CD4-positive, alpha-beta T cell (primary cell): ENCODE results near the gene XG. TPM values are rescaled to one million over a fixed set of nuclear protein-coding genes. Genes with fewer than 3 reads are reported as not detected.
"Not testable (repeated sequence)": the region's sequence is repeated elsewhere in the genome, so short reads cannot be mapped to it uniquely, and the experiment has no call there.

ENCODE experiments used
- ATAC-seq: fragments of 200-7000 bp; cut with Tn5 transposase; one replicate; pipeline ENCODE4 v1.10.0; 2022; ENCODE audit warnings: mild to moderate bottlenecking; ENCODE audit not compliant: poor library complexity
- CTCF ChIA-PET: fragments of 350-600 bp; sonication (Branson Sonifier 250); formaldehyde crosslinking; loops from one replicate; lab custom pipeline; 2021; ENCODE audit warnings: antibody characterized with exemption, inconsistent platforms; lab: Charles Lee
- POLR2A ChIA-PET: fragments of 350-600 bp; sonication (Branson Sonifier 250); formaldehyde crosslinking; loops from one replicate; lab custom pipeline; 2021; ENCODE audit warnings: antibody characterized with exemption, inconsistent platforms; lab: Charles Lee
- DNase-seq, 14 experiments: peaks; one replicate each; pipeline ENCODE4 v3.0.0-alpha.2; 2013 to 2020; ENCODE audit warnings: mixed read lengths in 2 of 14
- H3K27ac ChIP-seq, 2 donors: one replicate each; pipeline versions ENCODE4 v1.5.1 to v1.7.0; 2013; ENCODE audit warnings: low read length in 2 of 2, low read depth in 1 of 2, mild to moderate bottlenecking in 1 of 2
- H3K27me3 ChIP-seq, 2 experiments: 1 replicate in 1 of 2; 2 replicates in 1 of 2; pipeline versions ENCODE4 v1.6.1 to v1.7.0; 2013; ENCODE audit warnings: low read length in 2 of 2, control low read depth in 1 of 2, mild to moderate bottlenecking in 1 of 2, moderate library complexity in 1 of 2; ENCODE audit not compliant: insufficient read depth in 2 of 2, control insufficient read depth in 1 of 2
- H3K36me3 ChIP-seq: one replicate; pipeline ENCODE4 v1.6.1; 2013; ENCODE audit warnings: low read length, control low read depth; ENCODE audit not compliant: insufficient read depth
- H3K4me1 ChIP-seq: one replicate; pipeline ENCODE4 v1.6.1; 2013; ENCODE audit warnings: low read length, control low read depth; ENCODE audit not compliant: insufficient read depth
- H3K4me3 ChIP-seq: one replicate; pipeline ENCODE4 v1.5.1; 2013; ENCODE audit warnings: mild to moderate bottlenecking, low read length, moderate library complexity
- H3K9me3 ChIP-seq, 2 experiments: 1 replicate in 1 of 2; 2 replicates in 1 of 2; pipeline versions ENCODE4 v1.6.1 to v1.7.0; 2013; ENCODE audit warnings: low read length in 2 of 2, mild to moderate bottlenecking in 2 of 2, control low read depth in 1 of 2, moderate library complexity in 1 of 2; ENCODE audit not compliant: control insufficient read depth in 1 of 2, insufficient read depth in 1 of 2
- H3K27ac Mint-ChIP-seq: one replicate; pipeline ENCODE4 v1.8.0; 2020; ENCODE audit warnings: mixed read lengths
- H3K27me3 Mint-ChIP-seq: one replicate; pipeline ENCODE4 v1.8.0; 2021; ENCODE audit warnings: mixed read lengths
- H3K36me3 Mint-ChIP-seq: one replicate; pipeline ENCODE4 v1.8.0; 2021; ENCODE audit warnings: low read depth, mixed read lengths
- H3K4me1 Mint-ChIP-seq: one replicate; pipeline ENCODE4 v1.8.0; 2021; ENCODE audit warnings: low read depth, mixed read lengths
- H3K4me3 Mint-ChIP-seq: one replicate; pipeline ENCODE4 v1.8.0; 2020; ENCODE audit warnings: mild to moderate bottlenecking, mixed read lengths
- H3K9me3 Mint-ChIP-seq: one replicate; pipeline ENCODE4 v1.8.0; 2020; ENCODE audit warnings: mixed read lengths
- CTCF ChIP-seq: fragments of 200-600 bp; IDR thresholded peaks from one replicate; pipeline ENCODE4 v1.8.0; 2022; ENCODE audit warnings: antibody characterized with exemption, mild to moderate bottlenecking
- intact Hi-C, 2 experiments: fragments of 100-400 bp; cut with DNase I in 1 of 2; cut with micrococcal nuclease in 1 of 2; formaldehyde crosslinking; loops; one replicate each; pipeline versions ENCODE4 v1.15.1 to v1.9.0; 2023 to 2025; cut with DNase I, micrococcal nuclease
- total RNA-seq, 174 experiments: library from RNA in 2 of 174; stranded (reverse) in 2 of 174; gene quantifications; one replicate each; pipeline ENCODE4 v1.2.3 and lab custom pipeline; 2021 to 2026

XG gene
- total RNA-seq, 2 experiments from 2014 or later, result not detected

- Histone ChIP-seq H3K4me3 (no peak overlapping the region), H3K36me3 (peaks cover 57% of the 10 kb centered on the region), H3K27me3 (no peaks in the 10 kb centered on the region), H3K27ac (no peak overlapping the region), H3K9me3 (no peaks in the 10 kb centered on the region), H3K4me1 (no peaks in the 10 kb centered on the region)
- Mint-ChIP-seq H3K27ac (no peak overlapping the region), H3K36me3 (peaks cover 81% of the 10 kb centered on the region), H3K9me3 (no peaks in the 10 kb centered on the region), H3K27me3 (no peaks in the 10 kb centered on the region), H3K4me3 (no peak overlapping the region), H3K4me1 (no peaks in the 10 kb centered on the region)
- TF ChIP-seq CTCF, result no peak
- ATAC-seq, result no peak
- ChIA-PET POLR2A (no interaction called here), CTCF (no interaction called here)
- intact Hi-C loops, result no loop called here
- no peak for DNase-seq
Observed at GRCh38 chrX:2735270-2735669, 16.6 kb upstream of the XG start.

DNA sequence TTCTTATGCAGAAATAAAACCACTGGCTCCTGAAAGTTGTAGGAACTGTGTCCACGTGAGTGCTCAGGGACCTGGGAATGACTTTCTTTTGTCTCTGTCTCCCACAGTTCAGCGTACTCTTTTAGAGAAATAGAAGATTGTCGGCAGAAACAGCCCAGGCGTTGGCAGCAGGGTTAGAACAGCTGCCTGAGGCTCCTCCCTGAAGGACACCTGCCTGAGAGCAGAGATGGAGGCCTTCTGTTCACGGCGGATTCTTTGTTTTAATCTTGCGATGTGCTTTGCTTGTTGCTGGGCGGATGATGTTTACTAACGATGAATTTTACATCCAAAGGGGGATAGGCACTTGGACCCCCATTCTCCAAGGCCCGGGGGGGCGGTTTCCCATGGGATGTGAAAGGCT, 11.2 kb upstream of the XG start:
- no peak overlapping the region for H3K4me3 Mint-ChIP-seq
- Histone ChIP-seq H3K4me3 (no peak overlapping the region), H3K4me1 (no peaks in the 10 kb centered on the region), H3K9me3 (peaks cover 0 to 4% of the 10 kb centered on the region in 2 experiments), H3K36me3 (peaks cover 37% of the 10 kb centered on the region), H3K27me3 (no peaks in the 10 kb centered on the region), H3K27ac (no peak overlapping the region)
- H3K36me3 Mint-ChIP-seq, result peaks cover 57% of the 10 kb centered on the region
- intact Hi-C loops, result no loop called here
- TF ChIP-seq CTCF, result no peak
- POLR2A ChIA-PET, result no interaction called here
- H3K27ac Mint-ChIP-seq, result no peak overlapping the region
- no peak for DNase-seq
- H3K4me1 Mint-ChIP-seq, result no peaks in the 10 kb centered on the region
- no peaks in the 10 kb centered on the region for H3K9me3 Mint-ChIP-seq
- CTCF ChIA-PET, result no interaction called here
- no peak for ATAC-seq
- no peaks in the 10 kb centered on the region for H3K27me3 Mint-ChIP-seq

DNA sequence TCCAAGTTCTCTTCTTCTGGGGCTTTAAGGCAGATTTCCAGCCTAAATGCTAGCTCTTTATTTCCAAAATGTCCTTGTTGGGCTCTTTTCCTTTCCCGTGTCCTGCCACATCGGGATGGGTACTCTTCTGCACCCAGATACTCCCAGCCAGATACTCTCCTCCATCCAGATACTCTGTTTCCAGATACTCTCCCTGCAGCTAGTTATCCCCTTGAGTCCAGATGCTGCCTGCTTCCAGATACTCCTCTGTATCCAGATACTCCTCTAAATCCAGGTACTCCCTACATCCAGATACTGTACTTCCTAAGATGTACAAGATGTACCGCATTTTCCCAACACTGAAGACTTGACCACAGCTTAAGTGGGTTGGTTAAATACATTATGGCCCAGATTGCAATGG, 10.5 kb upstream of the XG start:
- Histone ChIP-seq H3K36me3 (peaks cover 34% of the 10 kb centered on the region), H3K27ac (no peak overlapping the region), H3K4me1 (no peaks in the 10 kb centered on the region), H3K9me3 (peaks cover 0 to 4% of the 10 kb centered on the region in 2 experiments), H3K4me3 (no peak overlapping the region), H3K27me3 (no peaks in the 10 kb centered on the region)
- ChIA-PET POLR2A (no interaction called here), CTCF (no interaction called here)
- Mint-ChIP-seq H3K9me3 (no peaks in the 10 kb centered on the region), H3K27me3 (no peaks in the 10 kb centered on the region), H3K4me1 (no peaks in the 10 kb centered on the region), H3K36me3 (peaks cover 52% of the 10 kb centered on the region), H3K4me3 (no peak overlapping the region), H3K27ac (no peak overlapping the region)
- no peak for ATAC-seq
- intact Hi-C loops, result no loop called here
- DNase-seq, result no peak
- TF ChIP-seq CTCF, result no peak

DNA sequence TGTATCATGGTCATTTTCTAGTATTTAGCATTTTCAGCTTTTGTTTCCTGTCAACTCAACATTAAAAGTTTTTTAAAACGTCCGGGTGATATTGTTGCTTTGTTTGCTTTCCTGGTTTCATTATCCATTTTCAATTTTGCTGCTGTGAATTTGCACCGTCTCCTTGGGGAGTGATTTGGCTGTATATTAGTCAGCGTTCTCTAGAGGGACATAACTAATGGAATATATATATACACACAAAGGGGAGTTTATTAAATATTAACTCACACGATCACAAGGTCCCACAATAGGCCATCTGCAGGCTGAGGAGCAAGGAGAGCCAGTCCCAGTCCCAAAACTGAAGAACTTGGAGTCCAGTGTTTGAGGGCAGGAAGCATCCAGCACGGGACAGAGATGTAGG, 5.6 kb upstream of the XG start:
- H3K27me3 ChIP-seq, H3K4me3 ChIP-seq, H3K4me3 Mint-ChIP-seq, ATAC-seq, H3K27ac ChIP-seq, H3K27ac Mint-ChIP-seq, H3K9me3 ChIP-seq, CTCF ChIA-PET, POLR2A ChIA-PET, H3K9me3 Mint-ChIP-seq, H3K4me1 Mint-ChIP-seq, H3K4me1 ChIP-seq, H3K27me3 Mint-ChIP-seq, DNase-seq, H3K36me3 ChIP-seq, intact Hi-C loops: not testable (repeated sequence)
- H3K36me3 Mint-ChIP-seq, result peaks cover 20% of the 10 kb centered on the region
